Spinal cord (tissue), 10 donors: Measurements from ENCODE around the gene AVP. TPM values are rescaled to one million over a fixed set of nuclear protein-coding genes. Genes with fewer than 3 reads are reported as not detected.
A peak's percentile ranks its signal among the peaks of the same experiment; 100 is the strongest.
"Not testable (repeated sequence)": the region's sequence is repeated elsewhere in the genome, so short reads cannot be mapped to it uniquely, and the experiment has no call there.

Experiments used
- DNase-seq, 6 donors: peaks; one replicate each; pipeline versions ENCODE4 v3.0.0 to v3.0.0-alpha.2; 2013 to 2015; ENCODE audit warnings: low spot score in 6 of 6, low read depth in 4 of 6
- H3K27ac ChIP-seq: one replicate; pipeline ENCODE4 v1.5.1; 2013; ENCODE audit warnings: low read depth, low read length, control low read depth
- H3K27me3 ChIP-seq: one replicate; pipeline ENCODE4 v1.6.1; 2013; ENCODE audit warnings: low read length; ENCODE audit not compliant: control insufficient read depth, insufficient read depth
- H3K36me3 ChIP-seq: one replicate; pipeline ENCODE4 v1.6.1; 2013; ENCODE audit warnings: low read length; ENCODE audit not compliant: control insufficient read depth, insufficient read depth
- H3K4me1 ChIP-seq: one replicate; pipeline ENCODE4 v1.6.1; 2013; ENCODE audit warnings: low read length; ENCODE audit not compliant: control insufficient read depth, insufficient read depth
- H3K4me3 ChIP-seq: one replicate; pipeline ENCODE4 v1.5.1; 2013; ENCODE audit warnings: low read depth, low read length, control low read depth
- H3K9me3 ChIP-seq: one replicate; pipeline ENCODE4 v1.6.1; 2013; ENCODE audit warnings: low read length; ENCODE audit not compliant: control insufficient read depth, insufficient read depth
- WGBS: methylation state at CpG from one replicate; pipeline ENCODE4 v1.1.5; 2013; ENCODE audit warnings: missing lambda C conversion rate; ENCODE audit not compliant: insufficient coverage; 5-methylcytosine and 5-hydroxymethylcytosine counted together
- polyA plus RNA-seq, 2 donors: library from polyadenylated mRNA; unstranded; fragments of 120-200 nt; gene quantifications; one replicate each; pipeline ENCODE4 v1.2.1, GENCODE V29; 2013; ENCODE audit not compliant: insufficient read length in 2 of 2
- total RNA-seq, 2 donors: library from RNA; depleted of rRNA in 1 of 2; stranded (reverse); fragments of 120-200 nt in 1 of 2; fragments of >200 nt in 1 of 2; gene quantifications; one replicate each; pipeline versions ENCODE4 v1.2.3 to v1.2.4, GENCODE V29; 2013 to 2014
- donor health status: healthy.

AVP gene
- total and polyA plus RNA-seq, 4 donors: not detected

GRCh38 chr20:3124163-3124562 is 39.6 kb upstream of the AVP start:
- H3K4me3 ChIP-seq, H3K9me3 ChIP-seq, H3K27me3 ChIP-seq, H3K4me1 ChIP-seq, DNase-seq, H3K27ac ChIP-seq: not testable (repeated sequence)
- WGBS: 98% methylated on average over 5 of the region's 18 CpGs
- peaks cover 42% of the 10 kb centered on the region for H3K36me3 ChIP-seq

- H3K27me3 ChIP-seq: no peaks in the 10 kb centered on the region
- no peak overlapping the region for H3K27ac ChIP-seq
- H3K9me3 ChIP-seq: peaks cover 2% of the 10 kb centered on the region
- no peak overlapping the region for H3K4me3 ChIP-seq
- H3K36me3 ChIP-seq: peaks cover 46% of the 10 kb centered on the region
- no peak for DNase-seq
- no CpG with 5 or more reads among the region's 1 CpG for WGBS
- no peaks in the 10 kb centered on the region for H3K4me1 ChIP-seq
Observed at GRCh38 chr20:3123542-3123941, 39.0 kb upstream of the AVP start.

GRCh38 chr20:3121955-3122610 is 37.6 kb upstream of the AVP start:
- Histone ChIP-seq H3K27ac (no peak overlapping the region), H3K4me1 (no peaks in the 10 kb centered on the region), H3K27me3 (no peaks in the 10 kb centered on the region), H3K4me3 (no peak overlapping the region), H3K9me3 (peaks cover 2% of the 10 kb centered on the region), H3K36me3 (peaks cover 46% of the 10 kb centered on the region)
- DNase-seq: no peak
- WGBS: 91% methylated on average over 10 of the region's 12 CpGs

GRCh38 chr20:3121271-3121911 is 36.9 kb upstream of the AVP start:
- H3K4me3 ChIP-seq: no peak overlapping the region

GRCh38 chr20:3119044-3119443 is 34.5 kb upstream of the AVP start:
- Histone ChIP-seq H3K9me3 (no peaks in the 10 kb centered on the region), H3K4me3 (no peak overlapping the region), H3K4me1 (peaks cover 6% of the 10 kb centered on the region), H3K27ac (no peak overlapping the region), H3K27me3 (no peaks in the 10 kb centered on the region), H3K36me3 (peaks cover 41% of the 10 kb centered on the region)
- DNase-seq: no peak
- WGBS: 78% methylated on average over 2 of the region's 5 CpGs

More at GRCh38 chr20:3121271-3121911, 36.9 kb upstream of the AVP start:
- DNase-seq: no peak
- H3K27ac ChIP-seq: no peak overlapping the region
- no peaks in the 10 kb centered on the region for H3K4me1 ChIP-seq
- peaks cover 2% of the 10 kb centered on the region for H3K9me3 ChIP-seq
- no peaks in the 10 kb centered on the region for H3K27me3 ChIP-seq
- 82% methylated on average over 11 of the region's 11 CpGs for WGBS
- peaks cover 47% of the 10 kb centered on the region for H3K36me3 ChIP-seq

- peak; percentile 2 to 71 (median 18) for DNase-seq
- not testable (repeated sequence) for H3K4me1 ChIP-seq, H3K27me3 ChIP-seq, H3K4me3 ChIP-seq, H3K9me3 ChIP-seq, H3K27ac ChIP-seq
- WGBS: 57% methylated on average over 6 of the region's 14 CpGs
- H3K36me3 ChIP-seq: peaks cover 46% of the 10 kb centered on the region
Observed at GRCh38 chr20:3117839-3118379, 33.4 kb upstream of the AVP start.

GRCh38 chr20:3116341-3116740 is 31.8 kb upstream of the AVP start:
- H3K4me3 ChIP-seq: no peak overlapping the region
- H3K9me3 ChIP-seq: no peaks in the 10 kb centered on the region
- H3K4me1 ChIP-seq: peaks cover 6% of the 10 kb centered on the region
- H3K27ac ChIP-seq: no peak overlapping the region
- WGBS: 100% methylated on average over 2 of the region's 4 CpGs
- DNase-seq: no peak
- peaks cover 39% of the 10 kb centered on the region for H3K36me3 ChIP-seq
- H3K27me3 ChIP-seq: no peaks in the 10 kb centered on the region

GRCh38 chr20:3115190-3116107 is 30.9 kb upstream of the AVP start:
- H3K27ac ChIP-seq: no peak overlapping the region
- H3K36me3 ChIP-seq: peaks cover 41% of the 10 kb centered on the region
- H3K9me3 ChIP-seq: no peaks in the 10 kb centered on the region
- WGBS: 51% methylated on average over 23 of the region's 30 CpGs
- peaks cover 6% of the 10 kb centered on the region for H3K4me1 ChIP-seq
- no peak overlapping the region for H3K4me3 ChIP-seq
- DNase-seq: peak; percentile 15 to 82 (median 34)
- no peaks in the 10 kb centered on the region for H3K27me3 ChIP-seq

GRCh38 chr20:3111995-3112394 is 27.5 kb upstream of the AVP start:
- H3K4me3 ChIP-seq: no peak overlapping the region
- peaks cover 59% of the 10 kb centered on the region for H3K36me3 ChIP-seq
- no peaks in the 10 kb centered on the region for H3K9me3 ChIP-seq
- no peak overlapping the region for H3K27ac ChIP-seq
- no CpG with 5 or more reads among the region's 2 CpGs for WGBS
- no peak for DNase-seq
- H3K27me3 ChIP-seq: no peaks in the 10 kb centered on the region
- peaks cover 6% of the 10 kb centered on the region for H3K4me1 ChIP-seq
